Activated CD8-positive, alpha-beta memory T cell treated with anti-CD3 and anti-CD28 coated beads for 36 hours (primary cell): ENCODE results near the gene ERICH6B. TPM values are rescaled to one million over a fixed set of nuclear protein-coding genes. Genes with fewer than 3 reads are reported as not detected.

ENCODE experiments used
- CTCF ChIA-PET: fragments of 350-600 bp; sonication (Branson Sonifier 250); formaldehyde crosslinking; loops from one replicate; lab custom pipeline; 2021; ENCODE audit warnings: antibody characterized with exemption; lab: Charles Lee
- POLR2A ChIA-PET: fragments of 350-600 bp; sonication (Branson Sonifier 250); formaldehyde crosslinking; loops from one replicate; lab custom pipeline; 2021; ENCODE audit warnings: antibody characterized with exemption; lab: Charles Lee
- total RNA-seq, 2 experiments: library from RNA; stranded (reverse); gene quantifications; one replicate each; pipeline ENCODE4 v1.2.3, GENCODE V29; 2021

The ERICH6B gene
- total RNA-seq, 2 experiments from 2014 or later, result not detected

DNA sequence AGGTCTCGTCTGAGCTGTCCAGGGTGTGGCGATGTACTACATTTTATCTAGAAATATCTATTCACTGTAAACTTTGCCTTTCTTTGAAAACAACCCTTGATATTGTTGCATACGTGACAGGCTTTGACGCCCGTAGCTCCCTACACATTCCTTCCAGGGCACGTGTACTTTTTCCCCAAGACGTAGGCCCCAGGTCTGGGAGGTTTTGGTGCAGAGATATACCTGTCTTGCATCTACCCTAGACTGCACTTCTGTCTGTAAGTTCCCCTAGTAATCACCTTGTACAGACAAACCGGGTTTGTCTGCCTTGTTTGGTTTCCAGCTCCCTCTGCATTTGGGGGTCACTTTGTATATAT is 69.2 kb downstream of the ERICH6B start:
- ChIA-PET CTCF (no interaction called here), POLR2A (no interaction called here)

DNA sequence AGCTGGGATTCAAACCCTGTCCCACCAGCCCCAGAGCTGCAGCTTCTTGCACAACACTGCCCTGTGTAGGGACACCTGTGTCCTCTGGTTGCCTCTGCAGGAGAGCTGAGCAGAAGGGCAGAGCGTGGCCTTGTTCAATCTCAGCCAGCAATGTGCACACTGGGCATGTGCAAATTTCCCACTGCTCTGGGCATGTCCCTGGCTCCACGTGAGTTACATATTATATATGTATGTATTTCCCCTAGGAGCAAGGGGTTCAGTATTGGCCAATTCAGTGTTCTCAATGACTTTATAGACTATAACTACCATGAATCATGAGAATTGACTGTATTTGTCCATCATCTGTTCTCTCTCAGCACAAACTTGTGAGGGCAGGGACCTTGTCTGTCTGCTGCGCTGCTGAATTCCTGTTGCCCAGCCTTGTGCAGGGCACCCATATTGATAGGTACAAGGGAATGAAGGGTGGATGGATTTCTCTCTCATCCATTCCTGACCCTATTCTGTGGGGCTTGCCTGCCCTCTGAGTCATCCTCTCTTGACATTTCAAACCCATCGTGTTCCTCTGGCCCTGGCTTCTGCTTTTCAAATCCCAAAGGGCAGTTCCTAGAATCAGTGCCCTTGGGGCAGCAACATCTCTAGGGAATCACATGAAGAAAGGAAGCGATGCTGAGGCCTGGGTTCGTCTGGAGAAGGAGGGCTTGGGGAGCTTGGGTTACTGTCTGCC is 69.7 kb downstream of the ERICH6B start:
- ChIA-PET CTCF (no interaction called here), POLR2A (no interaction called here)

DNA sequence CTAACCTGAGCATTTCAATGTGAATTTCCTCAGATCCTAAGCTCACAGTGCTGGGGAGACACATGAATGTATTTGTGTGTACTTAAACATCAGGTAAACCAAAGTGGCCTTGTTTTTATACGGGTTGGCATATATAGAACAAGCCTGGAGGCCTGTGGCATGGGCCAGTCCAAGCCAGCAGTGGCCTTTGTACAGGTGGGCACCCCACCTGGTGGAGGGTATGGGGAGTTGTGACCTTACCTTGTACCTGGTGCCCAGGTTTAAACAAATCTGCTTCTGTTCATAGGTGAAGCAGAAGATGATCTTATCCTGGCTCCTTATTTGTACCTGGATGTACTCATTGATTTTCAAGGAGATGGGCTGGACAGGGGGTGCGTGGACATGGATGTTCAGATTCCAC is 71.0 kb downstream of the ERICH6B start:
- ChIA-PET CTCF (no interaction called here), POLR2A (no interaction called here)

DNA sequence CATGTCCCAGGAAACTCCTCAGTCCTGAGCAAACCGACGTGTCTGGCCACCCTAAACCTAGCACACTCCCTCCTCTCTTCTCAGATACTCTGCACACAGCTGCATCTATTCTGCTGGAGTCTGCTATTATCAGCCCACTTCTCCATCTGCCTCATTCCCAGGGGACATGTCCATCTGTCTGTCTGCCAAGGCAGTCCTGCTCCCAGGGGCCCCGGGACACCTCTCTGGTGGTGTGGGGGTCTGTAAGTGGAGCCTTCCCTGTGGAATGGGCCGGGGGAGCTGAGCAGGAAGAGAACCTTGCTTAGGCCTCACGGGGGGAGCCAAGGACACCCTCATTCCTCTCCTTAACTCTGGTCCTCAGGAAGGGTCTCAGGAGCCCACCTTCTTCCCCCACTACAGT is 72.7 kb downstream of the ERICH6B start:
- CTCF ChIA-PET, result no interaction called here
- POLR2A ChIA-PET, result no interaction called here

DNA sequence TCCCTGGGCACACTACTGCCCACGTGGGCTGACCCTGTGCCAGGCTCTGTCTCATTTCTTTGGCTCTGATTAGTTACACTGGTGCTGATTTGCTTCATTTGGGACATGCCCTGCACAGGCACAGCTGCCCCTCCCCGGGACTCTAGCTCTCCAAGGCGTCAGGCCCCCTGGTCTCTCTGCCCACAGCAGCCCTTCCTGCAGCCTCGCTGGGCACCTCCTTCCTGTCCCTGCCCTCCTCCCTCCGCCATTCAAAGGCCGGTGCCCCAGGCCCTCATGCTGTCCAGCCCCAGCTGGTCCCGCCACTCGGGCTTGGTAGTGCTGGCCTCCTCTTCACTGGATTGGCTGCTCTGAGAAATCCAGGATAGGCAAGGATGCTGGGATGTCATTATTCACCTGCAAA is 73.1 kb downstream of the ERICH6B start:
- POLR2A ChIA-PET, result no interaction called here
- CTCF ChIA-PET, result no interaction called here

DNA sequence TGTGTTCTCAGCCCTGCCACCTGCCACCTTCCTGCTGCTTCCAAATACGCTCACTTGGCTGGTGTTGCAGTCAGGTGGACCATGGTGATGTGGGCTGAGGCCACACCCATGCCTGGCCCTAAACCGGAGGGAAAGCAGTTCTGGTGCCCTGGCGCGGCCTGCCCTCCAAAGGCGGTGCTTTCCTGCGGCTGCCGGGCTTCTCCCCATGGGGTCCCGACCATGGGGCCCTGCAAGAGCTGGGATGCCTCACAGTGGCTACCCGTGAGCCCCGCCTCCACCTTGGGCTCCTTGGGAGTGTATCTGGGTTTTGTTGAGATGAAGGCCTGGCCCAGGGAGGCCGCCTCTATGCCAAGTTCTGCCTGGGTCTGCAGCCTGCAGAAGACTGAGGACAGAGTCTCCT is 73.7 kb downstream of the ERICH6B start:
- ChIA-PET CTCF (interaction anchor here (1.6 kb wide), 1 partner anchor 31 kb away, joined by 3 read pairs; no protein-coding TSS in a partner anchor), POLR2A (no interaction called here)

DNA sequence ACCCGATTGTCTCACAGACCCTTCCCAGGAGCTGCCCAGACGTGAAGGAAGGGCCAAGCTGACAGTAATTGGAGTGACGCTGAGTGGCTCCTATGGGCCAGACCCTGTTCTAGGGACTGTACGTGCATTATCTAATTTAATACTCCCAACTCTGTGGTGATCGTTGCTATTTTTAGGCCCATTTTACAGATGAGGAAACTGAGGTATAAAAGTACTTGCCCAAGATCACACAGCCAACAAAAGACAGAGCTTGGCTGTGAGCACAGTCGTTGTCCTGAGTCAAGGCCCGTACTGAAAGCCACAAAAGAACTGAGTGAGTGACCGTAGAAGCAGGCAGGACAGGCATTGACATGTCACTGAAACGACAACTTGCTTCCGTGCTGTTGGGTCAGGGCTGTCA is 74.7 kb downstream of the ERICH6B start:
- ChIA-PET CTCF (interaction anchor here (0.6 to 1.6 kb wide), 2 partner anchors 8 to 32 kb away, joined by 3 read pairs; no protein-coding TSS in a partner anchor), POLR2A (no interaction called here)

DNA sequence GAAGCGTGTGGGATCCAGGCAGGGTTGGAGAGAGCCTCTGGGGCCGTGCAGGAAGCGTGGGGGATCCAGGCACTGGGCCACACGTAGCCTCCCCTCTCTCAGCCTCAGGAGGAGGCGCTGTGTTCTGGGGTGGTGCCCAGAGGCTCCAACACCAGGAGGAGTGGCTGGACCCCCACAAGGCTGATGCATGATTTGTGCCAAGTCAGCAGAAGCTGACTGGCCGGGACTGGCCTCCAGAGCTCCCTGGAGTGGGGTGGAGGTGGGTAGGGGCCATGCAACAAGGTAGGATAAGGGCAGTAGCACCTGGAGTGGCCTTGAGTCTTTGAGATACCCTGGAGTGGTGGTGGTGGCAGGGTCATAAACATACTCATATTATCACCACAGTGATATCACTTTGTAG is 75.3 kb downstream of the ERICH6B start:
- CTCF ChIA-PET, result interaction anchor here (1.6 kb wide), 1 partner anchor 33 kb away, joined by 3 read pairs; no protein-coding TSS in a partner anchor
- POLR2A ChIA-PET, result no interaction called here

DNA sequence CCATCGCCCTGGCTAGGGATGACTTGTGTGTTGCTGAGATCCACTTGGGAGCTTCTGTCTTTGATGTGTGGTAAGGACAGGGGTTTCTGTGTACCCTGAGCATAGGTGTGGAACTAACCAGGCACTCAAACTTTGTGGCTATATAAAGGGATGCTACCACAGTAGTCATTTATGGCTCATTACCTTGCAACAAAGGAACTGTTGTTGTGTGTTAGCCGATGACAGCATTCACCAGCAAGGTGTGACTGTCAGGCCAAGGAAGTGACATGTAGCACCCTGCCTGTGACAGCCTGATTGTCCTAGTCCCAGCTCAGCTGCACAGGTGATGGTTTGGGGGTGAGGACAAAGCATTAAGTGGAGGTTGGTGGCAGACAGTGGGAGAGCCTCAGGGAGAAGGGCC is 77.2 kb downstream of the ERICH6B start:
- ChIA-PET CTCF (interaction anchor here (0.7 kb wide), 1 partner anchor 180 kb away, joined by 3 read pairs; no protein-coding TSS in a partner anchor), POLR2A (no interaction called here)

DNA sequence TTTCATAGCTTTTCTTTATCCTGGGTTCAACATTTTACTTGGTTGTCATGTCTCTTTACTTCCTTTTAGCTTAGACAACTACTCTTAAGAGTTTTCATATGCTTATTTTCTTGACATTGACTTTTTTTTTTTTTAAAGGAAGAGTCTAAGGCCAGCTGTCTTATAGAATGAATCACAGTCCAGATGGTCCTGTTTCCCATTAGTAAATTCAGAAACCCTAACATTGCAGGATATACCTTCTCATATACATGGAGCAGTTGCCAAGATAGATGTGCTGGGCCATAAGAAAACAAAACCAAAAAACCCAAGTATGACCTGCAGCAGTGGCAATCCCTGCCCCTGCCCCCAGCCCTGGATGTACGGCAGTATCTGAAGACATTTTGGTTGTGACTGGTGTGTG is 78.0 kb downstream of the ERICH6B start:
- ChIA-PET CTCF (no interaction called here), POLR2A (no interaction called here)

DNA sequence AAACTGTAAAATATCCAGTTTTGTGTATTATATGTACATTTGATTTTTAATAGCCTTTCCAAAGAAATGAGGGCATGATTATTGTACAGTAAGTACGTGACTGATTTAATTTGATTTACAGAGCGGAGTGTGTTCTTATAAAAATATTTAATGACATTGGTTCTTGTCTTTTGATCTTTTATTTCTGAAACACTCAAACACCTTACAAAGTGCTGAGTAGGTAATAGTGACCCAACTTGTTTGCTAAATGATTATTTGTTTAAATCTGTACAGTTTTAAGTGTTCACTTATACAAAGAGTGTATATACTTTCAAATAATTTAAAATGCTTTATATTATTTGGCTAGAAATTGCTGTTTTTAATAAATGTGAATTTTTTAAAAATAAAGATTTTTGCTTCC is 79.3 kb downstream of the ERICH6B start:
- ChIA-PET POLR2A (no interaction called here), CTCF (no interaction called here)

DNA sequence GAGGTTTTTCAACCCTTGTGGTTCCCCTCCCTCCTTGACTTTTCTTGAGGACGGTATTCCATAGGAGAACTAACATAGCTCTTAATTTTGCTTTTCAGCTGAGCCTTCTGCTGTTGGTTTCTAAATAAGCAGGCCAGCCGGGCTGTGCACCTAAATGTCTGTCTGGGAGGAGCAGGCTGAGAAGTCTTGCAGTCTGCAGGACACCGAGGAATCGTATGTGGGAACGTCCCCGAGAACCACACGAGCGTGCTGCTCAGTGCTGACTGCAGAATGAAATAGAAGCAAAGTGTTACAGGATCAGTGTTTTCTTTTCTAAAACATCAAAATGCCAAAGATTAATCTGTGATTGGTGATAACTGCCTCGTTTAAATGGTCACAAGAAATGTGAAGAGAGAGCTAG is 80.9 kb downstream of the ERICH6B start:
- CTCF ChIA-PET, result no interaction called here
- POLR2A ChIA-PET, result no interaction called here

DNA sequence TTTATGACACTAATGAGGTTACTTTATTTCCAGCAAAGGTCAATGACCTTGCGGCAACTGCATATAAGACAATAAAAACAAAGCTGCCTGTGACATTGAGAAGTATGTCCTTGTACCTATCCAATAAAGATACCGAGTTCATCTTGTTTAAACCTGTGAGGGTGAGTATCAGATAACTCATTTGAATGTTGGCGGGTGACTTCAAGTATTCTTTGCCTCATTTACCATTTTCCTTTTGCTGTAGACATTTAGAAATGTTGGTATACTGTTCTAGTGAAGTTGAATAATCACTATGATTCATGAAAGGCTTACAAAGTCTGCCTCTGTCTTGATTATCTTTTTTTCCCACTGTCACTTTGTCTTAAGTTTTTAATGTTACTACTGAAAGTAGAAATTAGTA is 85.8 kb downstream of the ERICH6B start:
- ChIA-PET CTCF (no interaction called here), POLR2A (no interaction called here)

DNA sequence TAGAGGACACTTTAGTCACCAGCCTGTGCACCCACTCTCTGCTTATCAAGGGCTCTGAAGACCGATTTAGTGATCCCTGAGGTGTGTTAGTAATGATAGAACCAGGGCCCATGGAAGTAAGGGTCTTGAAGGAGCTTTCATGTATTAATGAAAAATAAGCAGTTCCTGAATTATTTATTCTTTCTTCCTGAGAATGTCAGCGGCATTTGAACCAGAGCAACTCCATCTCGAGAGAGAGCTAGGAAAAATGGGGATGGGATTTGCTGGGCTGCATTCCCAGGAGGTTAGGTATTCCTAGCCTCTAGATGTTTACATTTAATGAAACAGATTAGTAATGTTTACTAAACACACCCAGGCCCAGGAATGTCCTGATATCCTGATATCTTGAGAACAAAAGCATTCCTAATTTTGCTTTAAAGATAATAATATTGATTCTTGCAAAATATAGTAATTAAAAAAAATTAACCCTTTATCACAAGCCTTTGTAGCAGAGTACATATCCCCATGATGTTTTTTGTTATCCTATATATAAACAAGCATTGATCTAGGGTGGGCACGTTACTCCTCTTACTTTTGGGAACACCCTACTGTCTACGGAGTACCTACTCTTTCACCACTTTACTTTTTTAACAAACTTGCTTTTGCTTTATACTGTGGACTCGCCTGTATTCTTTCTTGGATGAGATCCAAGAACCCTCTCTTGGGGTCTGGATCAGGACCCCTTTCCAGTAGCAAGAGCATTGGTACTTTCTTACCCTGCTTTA is 87.7 kb downstream of the ERICH6B start:
- ChIA-PET POLR2A (no interaction called here), CTCF (no interaction called here)

DNA sequence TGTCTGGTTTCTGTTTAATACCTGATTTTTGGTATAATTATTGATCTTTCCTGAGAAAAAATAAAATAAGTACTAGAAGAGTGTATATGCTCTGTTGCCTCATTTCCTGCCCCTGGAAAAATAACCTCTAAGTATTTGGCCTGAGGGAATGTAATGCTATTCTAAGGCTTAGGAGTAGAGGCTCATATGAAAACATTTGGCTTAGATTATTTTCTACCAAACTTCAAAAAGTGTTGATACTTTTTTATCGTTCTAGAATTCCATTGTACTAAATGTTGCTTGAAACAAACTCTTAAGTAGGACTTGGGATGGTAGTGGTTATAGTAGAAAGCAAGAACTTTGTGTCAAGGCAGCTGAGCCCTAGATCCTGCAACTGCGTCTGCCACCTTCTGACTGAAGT is 93.0 kb downstream of the ERICH6B start:
- ChIA-PET CTCF (no interaction called here), POLR2A (no interaction called here)

DNA sequence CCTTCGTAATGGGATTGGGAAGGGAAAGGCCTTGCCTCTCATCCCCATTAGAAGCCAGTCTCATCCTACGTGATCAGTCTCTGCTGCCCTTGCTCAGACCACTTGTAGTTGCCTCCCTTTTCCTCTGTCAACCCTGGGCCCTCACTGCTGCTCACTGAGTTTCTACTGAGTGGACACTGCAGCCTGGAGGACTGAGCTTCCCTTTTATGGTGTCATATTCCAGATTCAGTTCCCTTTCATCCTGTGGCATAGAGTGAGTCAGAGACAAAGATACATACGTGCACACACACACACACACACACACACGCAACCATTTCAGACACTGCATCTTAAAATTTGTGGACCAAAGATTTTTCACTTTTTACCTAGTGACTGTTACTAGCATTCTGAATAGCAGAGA is 94.2 kb downstream of the ERICH6B start:
- POLR2A ChIA-PET, result no interaction called here

DNA sequence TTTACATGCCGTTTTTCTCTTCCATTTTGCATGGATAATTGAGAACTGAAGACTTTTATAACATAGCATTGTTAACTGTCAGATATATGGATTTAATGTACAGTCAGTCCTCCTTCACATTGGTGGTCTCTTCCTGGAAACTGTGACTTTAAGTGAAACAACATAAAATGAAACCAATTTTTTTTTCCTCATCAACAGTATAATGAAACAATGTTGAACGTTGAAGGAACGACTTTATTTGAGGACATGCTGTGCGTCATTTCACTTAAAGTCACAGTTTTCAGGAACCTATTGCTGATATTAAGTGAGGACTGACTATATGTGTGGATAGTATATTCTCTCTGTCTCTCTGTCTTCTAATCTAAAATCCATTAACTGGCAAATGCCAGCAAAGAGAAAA is 96.0 kb downstream of the ERICH6B start:
- CTCF ChIA-PET, result no interaction called here
- POLR2A ChIA-PET, result no interaction called here

More for the DNA sequence above, 94.2 kb downstream of the ERICH6B start:
- CTCF ChIA-PET, result interaction anchor here (1.2 kb wide), 1 partner anchor 10 kb away, joined by 3 read pairs; no protein-coding TSS in a partner anchor

DNA sequence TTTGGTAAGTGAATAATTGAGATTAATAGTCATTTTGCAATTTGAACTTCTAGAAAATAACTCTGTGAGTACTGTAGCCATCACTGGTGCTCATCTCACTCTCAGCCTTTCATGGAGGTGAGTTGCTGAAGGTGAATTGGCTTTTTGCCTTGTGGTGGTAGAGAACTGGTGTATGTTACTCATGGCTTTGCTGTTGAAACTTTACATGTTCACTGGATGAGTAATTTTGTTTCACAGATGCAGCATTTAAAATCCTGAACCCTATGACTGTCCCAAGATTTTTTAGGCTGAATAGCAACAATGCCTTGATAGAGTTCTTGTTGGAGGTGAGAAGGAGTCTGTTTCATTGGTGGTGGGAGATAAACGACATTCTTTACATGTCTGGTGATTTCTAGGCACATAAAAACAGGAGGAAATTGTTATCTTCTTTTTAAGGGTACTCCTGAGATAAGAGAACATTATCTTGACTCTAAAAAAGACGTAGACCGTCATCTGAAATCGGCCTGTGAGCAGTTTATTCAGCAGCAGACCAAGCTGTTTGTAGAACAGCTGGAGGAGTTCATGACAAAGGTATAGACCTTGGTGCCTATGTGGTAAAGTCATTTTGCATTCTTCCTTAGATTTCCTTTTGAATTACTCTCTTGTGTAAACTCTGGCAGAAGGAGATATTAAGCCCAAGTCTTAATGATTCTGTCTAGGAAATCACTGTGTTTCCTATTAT is 96.9 kb downstream of the ERICH6B start:
- ChIA-PET POLR2A (no interaction called here), CTCF (no interaction called here)

DNA sequence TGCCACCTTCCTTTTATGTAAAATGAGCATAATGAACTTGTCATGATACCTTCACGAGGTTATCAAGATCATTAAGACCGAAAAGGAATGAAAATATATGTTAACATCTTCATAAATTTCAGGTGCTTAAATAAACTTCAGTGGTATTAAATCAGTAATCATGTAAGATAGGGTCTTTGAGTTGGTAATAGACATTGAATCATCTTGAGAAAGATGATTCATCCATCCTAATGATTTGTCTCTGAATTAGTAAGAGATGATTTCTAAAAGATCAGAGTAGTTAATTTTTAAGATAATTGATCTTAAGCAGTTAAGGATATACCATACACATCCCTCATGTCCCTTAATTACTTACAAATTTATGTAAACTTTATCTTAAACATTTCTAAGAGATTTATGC is 98.8 kb downstream of the ERICH6B start:
- CTCF ChIA-PET, result no interaction called here

DNA sequence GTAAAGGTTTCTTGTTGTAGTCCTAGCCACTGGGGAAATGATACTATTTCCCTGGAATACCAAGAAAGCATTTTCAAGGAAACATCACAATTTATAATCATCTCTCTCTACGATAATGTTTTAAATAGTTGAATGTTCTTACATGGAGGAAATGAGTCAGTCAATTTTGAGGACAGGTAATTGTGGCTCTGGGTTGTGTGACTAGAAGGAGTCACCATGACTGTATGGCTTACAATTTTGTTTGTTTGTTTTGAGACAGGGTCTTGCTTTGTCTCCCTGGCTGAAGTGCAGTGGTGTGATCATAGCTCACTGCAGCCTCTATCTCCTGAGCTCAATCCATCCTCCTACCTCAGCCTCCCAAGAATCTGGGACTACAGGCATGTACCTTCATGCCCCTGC is 103.4 kb downstream of the ERICH6B start:
- CTCF ChIA-PET, result interaction anchor here (1.0 to 2.1 kb wide), 2 partner anchors 9 to 141 kb away, joined by 3 to 8 read pairs; no protein-coding TSS in a partner anchor

More for the DNA sequence above, 98.8 kb downstream of the ERICH6B start:
- POLR2A ChIA-PET, result no interaction called here

More for the DNA sequence above, 103.4 kb downstream of the ERICH6B start:
- POLR2A ChIA-PET, result no interaction called here
